Adipose tissue (tissue), 3 donors: Measurements from ENCODE around the gene PNPLA7. TPM values are rescaled to one million over a fixed set of nuclear protein-coding genes. Genes with fewer than 3 reads are reported as not detected.

ENCODE experiments used
- H3K27ac ChIP-seq: one replicate; pipeline ENCODE4 v1.5.1; 2013; ENCODE audit warnings: low read depth, low read length
- WGBS, 3 donors: extraction: QIAGEN DNeasy Blood & Tissue Kit; methylation state at CpG; one replicate each; pipeline ENCODE4 v1.1.7; 2013; 5-methylcytosine and 5-hydroxymethylcytosine counted together
- polyA plus RNA-seq, 3 donors: library from polyadenylated mRNA; stranded (reverse); fragments of 200-250 nt; gene quantifications; one replicate each; pipeline ENCODE4 v1.2.3, GENCODE V29; 2013
- donor health status: healthy with polysubstance abuse.
- donor health status: Bipolar disorder and iron deficiency.
- donor health status: healthy.

PNPLA7 gene
- polyA plus RNA-seq, 3 donors = 6.8 to 23.4 (median 22.3) TPM

- no peak overlapping the region for H3K27ac ChIP-seq
- WGBS, 3 donors = 91 to 95% (median 95%) methylated on average over 6 of the region's 6 CpGs
Measured at GRCh38 chr9:137488906-137489305, 61.3 kb downstream of the PNPLA7 start.

DNA sequence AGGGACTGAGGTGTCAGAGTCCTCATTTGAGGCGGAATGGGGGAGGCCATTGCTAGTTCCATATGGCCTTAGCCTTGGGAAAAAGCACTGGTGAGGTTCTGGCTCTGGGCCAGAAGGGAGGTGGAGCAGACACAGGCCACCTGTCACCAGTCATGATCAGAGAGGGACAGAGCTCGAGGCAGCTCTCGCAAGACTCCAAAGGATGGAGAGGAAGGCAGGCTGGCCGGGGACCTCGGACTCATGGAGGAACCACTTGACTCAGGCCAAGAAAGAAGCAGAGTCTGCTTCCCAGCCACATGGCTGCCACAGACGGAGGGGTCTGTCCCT, 61.9 kb downstream of the PNPLA7 start:
- WGBS, 3 donors = 70 to 88% (median 81%) methylated on average over 6 of the region's 6 CpGs
- no peak overlapping the region for H3K27ac ChIP-seq

DNA sequence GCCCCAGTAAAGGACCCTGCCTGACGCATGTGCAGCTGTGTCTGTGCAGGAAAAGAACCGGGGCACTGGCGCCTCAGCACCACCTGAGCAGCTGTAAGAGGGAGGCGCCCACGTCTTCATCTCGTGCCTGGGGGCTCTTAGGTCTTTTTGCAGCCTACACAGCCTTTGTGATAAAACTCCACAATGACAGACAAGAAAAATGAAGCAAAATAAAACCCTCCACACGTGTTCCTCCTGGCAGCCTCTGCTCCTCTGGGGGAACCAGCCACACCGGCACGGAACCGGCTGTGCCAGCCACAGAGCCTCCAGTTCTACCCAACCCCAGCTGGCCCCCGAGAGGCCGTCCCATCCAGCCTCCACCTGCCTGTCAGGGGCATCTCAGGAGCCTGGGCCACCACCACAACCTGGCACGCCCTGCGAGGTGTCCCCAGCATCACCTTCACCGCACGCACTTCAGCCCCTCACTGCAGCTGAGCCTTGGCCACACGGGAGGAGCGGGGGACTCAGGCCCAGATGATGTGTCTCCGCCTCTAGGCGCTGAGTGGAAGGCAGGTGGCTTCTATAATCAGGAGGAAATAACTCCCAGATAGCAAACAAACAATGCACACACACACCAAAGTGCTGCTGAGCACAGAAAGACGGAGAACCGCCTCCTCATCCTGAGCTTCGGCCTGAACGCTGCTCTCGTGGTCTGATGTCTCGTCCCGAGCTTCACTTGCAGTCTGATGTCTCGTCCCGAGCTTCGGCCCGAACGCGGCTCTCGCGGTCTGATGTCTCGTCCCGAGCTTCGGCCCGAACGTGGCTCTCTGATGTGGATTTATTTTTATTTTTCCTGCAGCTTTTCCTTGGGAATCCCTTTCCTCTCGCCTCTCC, 62.5 kb downstream of the PNPLA7 start:
- 70 to 92% (median 89%) methylated on average over 41 of the region's 41 CpGs for WGBS, 3 donors
- no peak overlapping the region for H3K27ac ChIP-seq

- WGBS, 3 donors = 86 to 88% (median 86%) methylated on average over 35 of the region's 35 CpGs
Measured at GRCh38 chr9:137486545-137487453, 63.4 kb downstream of the PNPLA7 start.

GRCh38 chr9:137486141-137486490, 64.1 kb downstream of the PNPLA7 start:
- WGBS, 3 donors = 89 to 93% (median 93%) methylated on average over 15 of the region's 15 CpGs

More at GRCh38 chr9:137486545-137487453, 63.4 kb downstream of the PNPLA7 start:
- H3K27ac ChIP-seq = no peak overlapping the region

DNA sequence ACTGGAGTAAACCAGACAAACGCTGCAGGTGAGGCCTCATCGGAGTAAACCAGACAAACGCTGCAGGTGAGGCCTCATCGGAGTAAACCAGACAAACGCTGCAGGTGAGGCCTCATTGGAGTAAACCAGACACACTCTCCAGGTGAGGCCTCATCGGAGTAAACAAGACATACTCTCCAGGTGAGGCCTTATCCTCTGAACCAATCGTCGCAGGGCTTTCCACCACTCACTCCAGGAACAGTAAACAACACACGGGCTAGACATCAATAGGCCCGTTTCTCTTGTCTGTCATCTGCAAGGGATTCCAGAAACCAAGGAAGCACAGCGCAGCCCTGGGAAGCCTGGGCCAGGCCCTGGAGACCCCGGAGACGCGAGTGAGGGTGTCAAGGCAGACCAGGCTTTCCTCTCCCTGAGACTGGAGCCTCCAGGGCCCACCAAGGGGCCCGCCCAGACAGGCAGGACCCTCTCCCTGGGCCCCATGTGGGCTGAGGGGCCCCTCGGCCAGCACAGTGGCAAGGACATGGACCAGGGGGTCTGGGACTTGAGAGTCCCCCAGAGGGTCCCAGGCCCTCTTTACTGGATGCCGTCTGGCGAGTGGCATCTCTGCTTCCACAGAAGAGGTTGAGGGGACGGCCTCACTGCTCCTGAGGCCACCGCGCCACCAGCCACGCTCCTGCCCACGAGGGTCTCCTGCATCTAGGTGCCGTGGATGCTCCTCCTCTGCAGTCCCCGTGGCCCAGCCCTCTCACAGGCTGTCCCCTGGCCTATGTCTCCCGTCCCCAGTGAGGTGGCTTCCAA, 64.7 kb downstream of the PNPLA7 start:
- WGBS, 3 donors = 90 to 91% (median 90%) methylated on average over 26 of the region's 26 CpGs
- no peak overlapping the region for H3K27ac ChIP-seq

More at GRCh38 chr9:137486141-137486490, 64.1 kb downstream of the PNPLA7 start:
- H3K27ac ChIP-seq = no peak overlapping the region

GRCh38 chr9:137484551-137485315, 65.5 kb downstream of the PNPLA7 start:
- H3K27ac ChIP-seq = no peak overlapping the region
- 91 to 92% (median 91%) methylated on average over 27 of the region's 27 CpGs for WGBS, 3 donors

DNA sequence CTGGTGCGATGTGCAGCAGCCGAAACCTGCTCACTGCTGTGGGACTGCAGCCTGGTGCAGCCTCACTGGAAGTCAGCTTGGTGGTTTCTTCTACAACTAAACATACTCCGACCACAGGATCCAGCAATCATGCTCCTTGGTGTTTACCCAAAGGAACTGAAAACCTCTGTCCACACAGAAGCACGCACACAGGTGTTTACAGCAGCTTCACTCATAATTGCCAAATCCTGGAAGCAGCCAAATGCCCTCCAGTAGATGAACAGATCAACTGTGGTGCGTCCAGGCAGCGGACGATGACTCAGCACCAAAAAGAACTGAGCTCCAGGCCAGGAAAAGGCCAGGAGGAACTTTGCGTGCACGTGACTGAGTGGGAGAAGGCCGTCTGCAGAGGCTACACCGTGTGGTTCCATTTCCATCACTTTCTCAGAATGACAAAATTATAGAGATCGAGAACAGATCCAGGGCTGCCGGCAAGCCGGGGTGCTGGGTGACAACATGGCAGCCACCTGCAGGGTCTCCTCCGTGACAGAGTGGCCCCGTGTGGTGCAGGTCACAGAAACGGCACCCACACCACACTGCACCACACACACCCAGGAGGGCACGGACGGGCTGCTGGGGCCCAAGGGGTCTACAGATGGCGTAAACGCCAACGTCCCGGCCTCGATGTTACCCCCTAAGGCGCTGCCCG, 68.0 kb downstream of the PNPLA7 start:
- 60 to 81% (median 62%) methylated on average over 26 of the region's 26 CpGs for WGBS, 3 donors
- H3K27ac ChIP-seq = no peak overlapping the region

- H3K27ac ChIP-seq = no peak overlapping the region
- 91 to 93% (median 92%) methylated on average over 35 to 38 of the region's 38 CpGs for WGBS, 3 donors
Measured at GRCh38 chr9:137480686-137481683, 69.2 kb downstream of the PNPLA7 start.

DNA sequence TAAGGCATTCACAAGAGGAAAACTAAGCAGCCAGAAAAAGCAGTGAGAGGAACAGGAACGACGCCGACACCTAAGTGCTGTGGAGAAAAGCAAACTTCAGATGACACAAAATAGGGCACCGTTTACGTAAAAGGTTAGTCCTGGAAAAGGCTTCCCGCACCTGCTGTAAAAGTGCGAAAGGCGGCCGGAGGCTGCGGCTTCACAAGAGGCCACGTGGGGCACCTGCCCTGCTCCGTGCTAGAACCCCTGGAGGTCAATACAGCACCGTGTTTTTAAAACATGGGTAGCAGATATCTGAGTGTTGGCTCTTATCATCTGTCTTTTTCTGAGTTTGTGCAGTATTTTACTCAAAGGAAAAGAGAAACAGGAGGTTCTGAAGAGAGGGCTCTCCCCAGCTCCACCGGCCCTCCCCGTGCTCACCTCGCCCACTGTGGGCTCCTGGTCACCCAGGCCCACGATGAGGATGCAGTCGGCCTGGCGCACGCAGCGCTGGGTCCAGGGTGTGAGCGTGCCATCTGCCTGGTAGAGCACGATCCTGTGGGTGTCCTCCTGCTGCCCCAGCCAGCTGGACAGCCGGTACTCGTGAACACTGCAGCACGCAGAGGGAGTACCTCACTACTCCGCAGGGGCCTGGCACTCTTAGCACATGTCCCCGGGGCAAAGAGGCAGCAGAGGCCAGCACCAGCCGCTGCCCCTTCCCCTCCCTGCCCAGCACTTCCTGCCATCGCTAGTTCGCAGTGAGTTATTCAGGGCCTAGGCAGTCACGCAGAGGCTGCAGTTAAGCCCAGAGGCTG, 70.1 kb downstream of the PNPLA7 start:
- H3K27ac ChIP-seq = no peak overlapping the region
- WGBS, 3 donors = 89 to 90% (median 90%) methylated on average over 30 to 32 of the region's 32 CpGs

DNA sequence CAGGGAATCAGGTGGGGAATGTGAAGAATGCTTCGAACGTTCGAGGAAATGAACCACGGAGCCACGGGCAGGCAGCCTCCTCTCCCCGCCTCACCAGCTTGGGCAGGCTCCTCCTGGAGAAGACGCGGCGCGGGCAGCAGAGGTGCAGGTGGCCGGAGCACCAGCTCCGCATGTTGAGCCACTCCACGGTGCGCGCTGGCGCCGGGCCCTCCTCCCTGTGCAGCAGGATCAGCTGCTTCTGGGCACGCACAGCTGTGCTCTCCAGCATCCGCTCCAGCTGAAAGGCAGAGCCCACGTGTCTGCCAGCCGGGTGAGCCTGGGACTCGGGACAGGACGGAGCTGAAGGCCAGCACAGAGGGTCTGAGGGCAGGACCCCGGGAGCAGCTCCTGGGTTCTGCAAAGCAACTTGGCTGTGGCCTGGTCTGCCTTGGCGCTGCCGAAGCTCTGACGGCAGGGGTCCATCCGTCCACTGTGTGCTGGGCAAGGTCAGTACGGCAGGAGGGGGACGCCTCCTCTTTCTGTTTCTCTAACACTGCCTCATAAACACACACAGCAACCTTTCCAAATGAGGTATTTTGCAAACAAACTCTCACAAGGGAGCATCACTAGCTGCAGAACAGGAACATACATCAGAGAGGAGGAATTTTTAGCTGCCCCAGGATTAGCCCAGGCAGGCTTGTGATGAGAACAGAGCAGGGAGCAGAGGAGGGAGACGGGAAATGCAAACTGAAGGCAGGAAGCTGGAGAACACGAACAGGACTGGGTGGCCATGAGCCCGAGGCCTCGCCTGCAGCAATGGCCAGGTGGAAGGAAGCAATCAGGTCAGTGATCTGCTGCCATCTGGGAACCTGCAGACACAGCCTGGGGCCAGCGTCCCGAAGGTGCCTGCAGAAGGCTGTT, 71.0 kb downstream of the PNPLA7 start:
- 73 to 88% (median 77%) methylated on average over 36 of the region's 36 CpGs for WGBS, 3 donors
- H3K27ac ChIP-seq = no peak overlapping the region

DNA sequence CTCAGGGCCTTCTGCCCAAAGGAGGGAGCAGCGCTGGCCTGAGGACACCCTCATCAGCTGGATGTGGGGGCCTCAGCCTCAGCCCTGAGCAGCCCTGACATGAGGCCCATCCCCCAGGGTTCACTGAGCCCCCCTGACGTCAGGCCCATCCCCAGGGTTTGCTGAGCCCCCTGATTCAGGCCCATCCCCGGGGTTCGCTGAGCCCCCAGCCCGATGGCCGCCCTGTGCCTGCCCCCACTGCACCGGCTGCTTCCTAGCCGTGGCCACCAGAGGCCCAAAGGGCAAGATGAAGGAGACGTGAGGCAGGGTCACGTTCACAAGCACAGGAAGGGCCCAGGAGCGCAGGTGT, 71.6 kb downstream of the PNPLA7 start:
- H3K27ac ChIP-seq = no peak overlapping the region
- 84 to 88% (median 84%) methylated on average over 9 to 11 of the region's 11 CpGs for WGBS, 3 donors

- 86 to 93% (median 88%) methylated on average over 27 to 29 of the region's 29 CpGs for WGBS, 3 donors
- H3K27ac ChIP-seq = no peak overlapping the region
Measured at GRCh38 chr9:137477778-137478612, 72.2 kb downstream of the PNPLA7 start.

DNA sequence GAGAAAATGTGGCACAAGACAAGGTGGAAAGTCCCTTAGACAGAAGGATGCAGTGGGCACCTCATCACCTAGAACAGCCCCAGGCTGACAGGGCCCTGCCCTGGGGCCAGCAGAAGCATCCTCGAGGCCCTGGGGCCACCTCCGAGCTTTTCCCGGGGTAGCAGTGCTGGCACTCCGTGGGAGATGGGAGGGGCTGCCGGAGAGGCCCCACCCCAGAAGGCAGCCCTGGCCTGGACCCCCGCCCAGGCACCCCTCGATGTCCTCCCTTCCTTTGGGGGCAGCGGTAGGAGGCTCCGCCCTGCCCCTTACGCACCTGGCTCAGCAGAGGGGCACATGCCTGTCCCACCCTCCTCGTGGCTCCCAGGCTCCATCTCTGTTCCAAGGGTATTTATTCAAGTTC, 73.3 kb downstream of the PNPLA7 start:
- WGBS, 3 donors = 93 to 95% (median 93%) methylated on average over 10 to 11 of the region's 11 CpGs
- no peak overlapping the region for H3K27ac ChIP-seq
